ENCODE data around the gene LYPD3. TPM values are rescaled to one million over a fixed set of nuclear protein-coding genes. Genes with fewer than 3 reads are reported as not detected.
A peak's percentile ranks its signal among the peaks of the same experiment; 100 is the strongest.
"Not testable (repeated sequence)": the region's sequence is repeated elsewhere in the genome, so short reads cannot be mapped to it uniquely, and the experiment has no call there.

LYPD3 gene
- 0.24 TPM in 1 of 2 replicates, not detected in the other for total RNA-seq

DNA sequence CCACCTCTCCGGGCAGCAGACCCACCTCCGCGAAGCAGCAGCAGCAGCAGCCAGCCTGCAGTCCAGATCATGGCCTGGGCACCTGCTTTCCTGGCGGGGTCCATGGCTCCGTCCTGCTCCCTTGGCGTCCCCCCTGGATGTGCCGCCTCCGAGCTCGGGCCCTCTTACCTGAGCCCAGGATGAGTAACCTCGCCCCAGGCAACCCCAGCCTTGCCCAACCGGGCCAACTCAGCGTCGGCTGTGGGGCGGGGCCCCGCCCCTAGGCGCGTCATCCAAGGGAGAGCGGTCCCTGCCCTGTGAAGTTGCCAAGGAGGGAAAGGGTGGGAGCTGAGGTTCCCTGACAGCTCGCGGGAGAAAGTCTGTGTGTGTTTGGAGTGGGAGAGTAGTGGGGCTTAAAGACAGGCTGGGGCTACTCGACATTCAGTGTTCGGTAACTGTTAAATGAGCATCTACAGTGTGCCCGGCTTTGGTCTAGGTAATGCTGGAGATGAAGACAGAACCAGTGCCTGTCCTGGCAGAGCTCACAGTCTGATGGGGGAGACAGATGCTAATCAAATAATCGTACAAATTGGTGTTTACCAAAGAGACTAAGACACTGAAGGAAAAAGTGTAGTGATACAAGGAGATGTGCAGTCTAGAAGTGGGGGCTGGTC, at the start of gene LYPD3:
LYPD3 (minus strand) TSS at position 141 of the 653 bp plus-strand sequence; CDS start at position 104, 37 bp downstream.
- Mint-ChIP-seq H3K4me1 (peaks cover 17% of the 10 kb centered on the region), H3K27ac (no peak within 1 kb of the TSS), H3K4me3 (peak within 1 kb of the TSS; percentile 92), H3K27me3 (peaks cover 7% of the 10 kb centered on the region), H3K9me3 (no peaks in the 10 kb centered on the region), H3K36me3 (ENCODE audit: low read depth) (no peaks in the 10 kb centered on the region)
- TF ChIP-seq CTCF (IDR thresholded peaks at IDR 0.05): no peak
- intact Hi-C loops (cut with micrococcal nuclease): no loop called here
- ATAC-seq (ENCODE audit: low read depth): no peak
- no peak for DNase-seq
- ChIA-PET POLR2A (no interaction called here), CTCF (interaction anchor here (3.1 to 3.2 kb wide), 2 partner anchors 19 to 54 kb away, joined by 17 to 21 read pairs; no protein-coding TSS in a partner anchor)

DNA sequence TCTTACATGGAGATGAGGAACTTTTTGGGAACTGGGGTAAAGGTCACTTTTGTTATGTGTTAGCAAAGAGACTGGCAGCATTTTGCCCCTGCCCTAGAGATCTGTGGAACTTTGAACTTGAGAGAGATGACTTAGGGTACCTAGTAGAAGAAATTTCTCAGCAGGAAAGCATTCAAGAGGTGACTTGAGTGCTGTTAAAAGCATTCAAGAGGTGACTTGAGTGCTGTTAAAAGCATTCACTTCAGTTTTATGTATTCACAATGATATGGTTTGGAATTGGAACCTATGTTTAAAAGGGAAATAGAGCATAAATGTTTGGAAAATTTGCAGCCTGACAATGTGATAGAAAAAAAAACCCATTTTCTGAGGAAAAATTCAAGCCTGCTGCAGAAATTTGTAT, 47.0 kb upstream of the LYPD3 start:
- H3K27ac Mint-ChIP-seq; H3K9me3 Mint-ChIP-seq; intact Hi-C loops (cut with micrococcal nuclease); CTCF ChIA-PET; ATAC-seq (ENCODE audit: low read depth); H3K4me3 Mint-ChIP-seq; H3K27me3 Mint-ChIP-seq; H3K4me1 Mint-ChIP-seq; DNase-seq; POLR2A ChIA-PET: not testable (repeated sequence)
- H3K36me3 Mint-ChIP-seq (ENCODE audit: low read depth): peaks cover 22% of the 10 kb centered on the region

DNA sequence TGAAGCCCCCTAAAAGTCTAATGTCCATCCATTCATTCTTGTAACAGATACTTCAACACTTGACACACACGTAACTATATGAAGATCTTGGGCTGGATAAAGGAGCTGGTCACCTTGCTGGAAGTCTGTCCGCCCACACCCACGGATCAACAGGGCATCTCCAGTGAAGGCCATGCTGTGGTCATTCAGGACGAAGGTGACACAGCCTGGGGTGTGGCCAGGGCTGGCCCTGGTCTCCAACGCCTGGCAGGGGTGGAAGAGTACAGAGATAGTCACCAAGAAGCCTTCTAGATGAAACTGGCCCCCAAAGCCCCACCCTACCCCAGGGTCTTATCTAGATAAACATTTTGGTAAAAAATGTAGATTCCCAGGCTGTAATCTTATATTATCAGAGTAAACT, 45.9 kb upstream of the LYPD3 start:
- CTCF ChIA-PET: interaction anchor here (0.6 to 2.3 kb wide), 2 partner anchors 8 to 285 kb away, joined by 5 to 8 read pairs; no protein-coding TSS in a partner anchor
- DNase-seq: no peak
- intact Hi-C loops (cut with micrococcal nuclease): no loop called here

GRCh38 chr19:43510713-43511112, 45.3 kb upstream of the LYPD3 start:
- DNase-seq: no peak
- Mint-ChIP-seq H3K36me3 (ENCODE audit: low read depth) (peaks cover 22% of the 10 kb centered on the region), H3K9me3 (no peaks in the 10 kb centered on the region), H3K4me1 (peaks cover 2% of the 10 kb centered on the region), H3K27ac (no peak overlapping the region), H3K4me3 (no peak overlapping the region), H3K27me3 (no peaks in the 10 kb centered on the region)
- POLR2A ChIA-PET: no interaction called here
- CTCF ChIA-PET: interaction anchor here (0.6 to 2.3 kb wide), 2 partner anchors 9 to 286 kb away, joined by 5 to 8 read pairs; no protein-coding TSS in a partner anchor
- TF ChIP-seq CTCF (IDR thresholded peaks at IDR 0.05): no peak
- intact Hi-C loops (cut with micrococcal nuclease): no loop called here
- ATAC-seq (ENCODE audit: low read depth): no peak

More for the DNA sequence above, 45.9 kb upstream of the LYPD3 start:
- no peak overlapping the region for H3K4me3 Mint-ChIP-seq
- H3K4me1 Mint-ChIP-seq: peaks cover 2% of the 10 kb centered on the region
- H3K27ac Mint-ChIP-seq: no peak overlapping the region
- H3K9me3 Mint-ChIP-seq: no peaks in the 10 kb centered on the region
- H3K36me3 Mint-ChIP-seq (ENCODE audit: low read depth): peaks cover 22% of the 10 kb centered on the region
- TF ChIP-seq CTCF (IDR thresholded peaks at IDR 0.05): no peak
- POLR2A ChIA-PET: no interaction called here
- H3K27me3 Mint-ChIP-seq: no peaks in the 10 kb centered on the region
- no peak for ATAC-seq (ENCODE audit: low read depth)

- ChIA-PET CTCF (no interaction called here), POLR2A (no interaction called here)
- no peak for ATAC-seq (ENCODE audit: low read depth)
- Mint-ChIP-seq H3K4me1 (peaks cover 18% of the 10 kb centered on the region), H3K27me3 (no peaks in the 10 kb centered on the region), H3K4me3 (no peak overlapping the region), H3K27ac (no peak overlapping the region), H3K36me3 (ENCODE audit: low read depth) (peaks cover 29% of the 10 kb centered on the region), H3K9me3 (no peaks in the 10 kb centered on the region)
- intact Hi-C loops (cut with micrococcal nuclease): no loop called here
- DNase-seq: no peak
- TF ChIP-seq CTCF (IDR thresholded peaks at IDR 0.05): no peak
Measured at GRCh38 chr19:43507880-43508279, 42.5 kb upstream of the LYPD3 start.
